HG03039 (cell line): Measurements from ENCODE around the gene LSM12.
"Not testable (repeated sequence)": the region's sequence is repeated elsewhere in the genome, so short reads cannot be mapped to it uniquely, and the experiment has no call there.

Experiments
- ATAC-seq: cut with Tn5 transposase; IDR thresholded peaks from one replicate; pipeline ENCODE4 v1.9.1; 2021; ENCODE audit warnings: mild to moderate bottlenecking, moderate library complexity; ENCODE audit not compliant: unreplicated experiment

LSM12 gene

DNA sequence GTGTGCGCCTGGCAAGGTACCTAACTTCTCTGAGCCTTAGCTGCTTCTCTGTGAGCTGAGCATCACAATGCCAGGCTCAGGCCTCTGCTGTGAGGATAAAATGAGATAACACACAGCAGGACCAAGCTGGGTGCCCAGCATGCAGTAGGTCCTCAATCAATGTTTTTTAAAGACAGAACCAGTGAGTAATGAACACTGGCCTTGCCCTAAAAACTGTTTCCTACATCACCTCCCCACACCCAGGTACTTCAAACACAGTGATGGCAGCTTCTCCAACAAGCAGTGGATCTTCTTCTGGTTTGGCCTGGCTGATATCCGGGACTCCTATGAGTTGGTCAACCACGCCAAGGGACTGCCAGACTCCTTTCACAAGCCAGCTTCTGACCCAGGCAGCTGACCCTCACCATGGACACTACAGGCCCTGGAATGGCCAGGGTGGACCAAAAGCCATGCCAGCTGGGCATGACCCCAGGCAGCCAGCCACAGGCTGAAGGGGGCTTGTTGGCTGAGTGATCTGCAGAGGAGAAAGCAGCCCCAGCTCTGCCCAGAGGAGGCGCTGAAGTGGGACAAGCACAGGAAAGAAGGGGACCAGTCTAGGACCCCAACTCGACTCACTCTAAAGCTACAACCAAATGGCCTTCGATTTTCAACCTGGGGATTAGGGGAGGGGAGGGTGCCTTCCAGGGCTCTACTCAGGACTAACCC lies 58.1 kb downstream of the LSM12 start:
- no peak for ATAC-seq

DNA sequence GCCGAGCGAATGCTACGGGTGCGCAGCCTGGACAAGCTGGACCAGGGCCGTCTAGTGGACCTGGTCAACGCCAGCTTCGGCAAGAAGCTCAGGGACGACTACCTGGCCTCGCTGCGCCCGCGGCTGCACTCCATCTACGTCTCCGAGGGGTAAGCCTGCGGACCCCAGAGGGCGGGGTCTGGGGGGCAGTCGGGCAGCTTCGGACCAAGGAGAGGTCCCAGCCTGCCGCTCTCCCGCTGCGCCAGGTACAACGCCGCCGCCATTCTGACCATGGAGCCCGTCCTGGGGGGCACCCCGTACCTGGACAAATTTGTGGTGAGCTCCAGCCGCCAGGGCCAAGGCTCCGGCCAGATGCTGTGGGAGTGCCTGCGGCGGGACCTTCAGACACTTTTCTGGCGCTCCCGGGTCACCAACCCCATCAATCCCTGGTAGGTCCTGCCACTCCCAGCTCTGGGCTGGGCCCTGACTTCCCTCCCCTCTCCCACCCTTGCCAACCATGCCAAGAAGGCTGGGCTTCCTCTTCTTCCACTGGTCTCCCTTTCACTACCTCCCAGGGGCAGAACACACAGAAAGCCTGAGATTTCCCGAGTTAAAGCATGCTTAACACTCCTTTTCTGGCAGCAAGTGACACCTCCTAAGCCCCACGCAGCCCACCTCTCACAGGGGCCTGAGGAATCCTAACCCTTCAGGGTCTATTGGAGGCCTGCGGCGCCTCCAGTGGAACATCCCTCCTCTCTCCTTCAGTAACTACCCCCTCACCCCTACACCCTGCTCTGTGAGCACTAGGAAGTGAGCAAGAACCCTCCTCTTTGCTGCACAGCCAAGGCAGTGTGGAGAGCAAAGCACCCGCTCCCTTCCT lies 58.9 kb downstream of the LSM12 start:
- no peak for ATAC-seq

DNA sequence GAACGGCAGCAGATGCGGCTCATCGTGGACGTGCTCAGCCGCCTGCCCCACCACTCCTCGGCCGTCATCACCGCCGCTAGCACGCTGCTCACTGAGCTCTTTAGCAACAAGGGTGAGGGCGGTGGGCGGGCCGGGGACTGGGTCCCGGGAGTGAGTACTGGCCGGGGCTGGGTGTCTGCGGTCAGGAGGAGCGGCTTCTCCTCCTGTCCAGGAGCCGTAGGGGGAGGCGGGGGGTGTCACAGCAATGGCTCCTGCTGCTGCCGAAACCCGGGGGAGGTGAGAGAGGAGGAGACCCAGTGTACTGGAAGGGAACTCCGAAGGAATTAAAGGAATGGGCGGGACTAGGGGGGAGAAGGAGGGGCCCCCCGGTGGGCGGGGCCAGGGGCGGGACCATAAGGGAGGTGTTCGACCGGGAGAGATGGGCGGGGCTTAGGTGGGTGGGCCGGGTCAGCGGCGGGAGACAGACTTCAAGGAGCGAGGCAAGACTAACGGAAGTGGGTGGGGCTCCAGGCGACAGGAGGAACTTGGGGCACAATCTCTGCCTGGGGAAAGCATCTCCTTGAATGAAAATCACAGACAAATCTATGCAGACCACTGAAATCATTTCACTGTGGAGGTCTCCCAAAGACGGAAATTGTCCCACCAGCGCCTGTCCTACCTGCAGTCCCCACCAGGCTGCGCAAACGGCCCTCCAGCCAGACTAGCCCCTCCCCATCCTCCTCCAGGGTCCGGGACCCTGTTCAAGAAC lies 59.7 kb downstream of the LSM12 start:
- peak; percentile 54 for ATAC-seq

DNA sequence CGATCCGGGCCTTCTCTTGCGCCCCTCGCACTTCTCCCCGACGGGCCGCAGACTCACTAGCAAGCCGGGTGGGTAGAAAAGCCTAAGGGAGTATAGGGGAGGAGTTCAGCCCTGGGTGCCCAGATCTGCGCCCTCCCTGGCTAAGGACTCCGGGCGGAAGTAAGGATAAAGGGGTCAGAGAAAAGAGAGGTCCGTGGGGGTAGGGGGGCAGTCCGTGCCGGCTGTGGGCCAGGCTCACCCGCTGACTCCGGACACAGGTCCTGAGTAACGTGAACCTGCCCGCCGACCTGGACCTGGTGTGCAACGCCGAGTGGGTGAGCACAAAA lies 60.2 kb downstream of the LSM12 start:
- no peak for ATAC-seq

DNA sequence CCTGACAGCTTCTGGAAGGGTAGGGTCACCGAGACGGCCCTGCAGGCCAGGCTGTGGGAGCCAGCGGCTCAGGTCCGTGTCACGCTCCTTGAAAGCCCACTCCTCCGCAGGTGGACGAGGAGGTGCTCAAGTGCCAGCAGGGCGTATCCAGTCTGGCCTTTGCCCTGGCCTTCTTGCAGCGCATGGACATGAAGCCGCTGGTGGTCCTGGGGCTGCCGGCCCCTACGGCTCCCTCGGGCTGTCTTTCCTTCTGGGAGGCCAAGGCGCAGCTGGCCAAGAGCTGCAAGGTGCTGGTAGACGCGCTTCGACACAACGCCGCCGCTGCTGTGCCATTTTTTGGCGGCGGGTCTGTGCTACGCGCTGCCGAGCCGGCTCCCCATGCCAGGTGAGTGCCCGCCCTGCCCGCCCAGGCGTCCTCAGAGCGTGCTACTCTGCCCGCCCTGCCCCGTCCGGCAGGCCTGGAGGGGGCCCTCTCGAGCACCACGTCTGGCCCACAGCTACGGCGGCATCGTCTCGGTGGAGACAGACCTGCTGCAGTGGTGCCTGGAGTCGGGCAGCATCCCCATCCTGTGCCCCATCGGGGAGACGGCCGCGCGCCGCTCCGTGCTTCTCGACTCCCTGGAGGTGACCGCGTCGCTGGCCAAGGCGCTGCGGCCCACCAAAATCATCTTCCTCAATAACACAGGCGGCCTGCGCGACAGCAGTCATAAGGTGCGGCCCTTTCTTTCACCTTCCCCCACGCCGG lies 60.8 kb downstream of the LSM12 start:
- peak; percentile 7 for ATAC-seq

DNA sequence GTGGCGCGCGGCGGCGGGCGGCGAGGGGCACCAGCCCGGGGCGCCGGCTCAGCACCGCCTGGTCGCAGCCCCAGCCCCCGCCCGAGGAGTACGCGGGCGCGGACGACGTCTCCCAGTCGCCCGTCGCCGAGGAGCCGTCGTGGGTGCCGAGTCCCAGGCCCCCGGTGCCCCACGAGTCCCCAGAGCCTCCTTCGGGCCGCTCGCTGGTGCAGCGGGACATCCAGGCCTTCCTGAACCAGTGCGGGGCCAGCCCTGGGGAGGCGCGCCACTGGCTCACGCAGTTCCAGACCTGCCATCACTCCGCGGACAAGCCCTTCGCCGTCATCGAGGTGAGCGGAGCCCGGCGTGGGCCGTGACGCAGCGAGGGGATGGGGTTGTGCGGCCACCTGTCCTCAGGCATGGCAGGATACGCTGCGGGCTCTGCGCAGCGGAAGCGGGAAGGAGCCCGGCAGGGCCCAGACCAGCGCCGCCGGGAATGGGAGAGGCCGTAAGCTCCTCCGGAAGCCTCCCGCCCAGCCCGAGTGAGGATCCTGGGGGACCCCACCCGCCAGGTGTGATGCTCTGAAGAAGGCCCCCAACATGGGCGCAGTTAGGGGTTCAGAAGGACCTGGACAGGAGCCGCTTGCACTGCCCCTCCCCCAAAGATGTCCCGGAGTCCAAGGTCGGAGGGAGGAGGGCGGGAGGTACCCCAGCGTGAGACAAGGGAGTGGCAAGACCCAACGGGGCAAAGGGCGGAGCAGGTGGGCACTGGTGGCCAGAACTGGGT lies 61.5 kb downstream of the LSM12 start:
- no peak for ATAC-seq

DNA sequence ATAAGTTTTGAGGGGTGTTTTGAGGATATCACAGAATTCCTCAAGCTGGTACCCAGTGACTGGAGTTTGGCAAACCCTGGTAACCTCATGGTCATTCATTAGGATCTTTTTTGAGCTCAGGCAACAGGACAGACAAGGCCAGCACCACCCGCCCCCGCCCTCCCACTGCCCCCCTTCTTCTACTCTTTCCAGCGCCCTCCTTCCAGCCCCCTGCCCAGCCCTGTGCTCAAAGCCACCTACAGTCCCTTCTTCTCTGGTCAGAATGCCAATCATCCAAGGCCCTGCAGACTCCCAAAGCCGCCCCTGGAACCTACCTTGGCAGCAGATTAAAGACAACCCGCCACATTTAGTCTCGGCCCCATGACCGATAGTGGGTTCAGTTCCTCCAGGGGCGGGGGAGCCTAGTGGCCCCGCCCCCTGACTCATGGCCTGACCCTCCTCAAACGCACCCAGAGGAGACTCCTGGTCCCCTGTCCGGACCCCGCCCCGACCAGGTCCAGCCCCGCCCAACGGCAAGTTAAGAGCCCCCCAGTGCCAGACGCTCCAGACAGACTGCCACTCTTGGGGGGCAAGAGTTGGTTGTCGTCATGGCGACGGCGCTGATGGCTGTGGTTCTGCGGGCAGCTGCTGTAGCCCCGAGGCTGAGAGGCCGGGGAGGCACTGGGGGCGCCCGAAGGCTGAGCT lies 62.3 kb downstream of the LSM12 start, which contains the start of gene NAGS:
TSS of gene NAGS (plus strand) at position 546 of the 684 bp plus-strand sequence. CDS start at position 588, 42 bp downstream.
- no peak for ATAC-seq

DNA sequence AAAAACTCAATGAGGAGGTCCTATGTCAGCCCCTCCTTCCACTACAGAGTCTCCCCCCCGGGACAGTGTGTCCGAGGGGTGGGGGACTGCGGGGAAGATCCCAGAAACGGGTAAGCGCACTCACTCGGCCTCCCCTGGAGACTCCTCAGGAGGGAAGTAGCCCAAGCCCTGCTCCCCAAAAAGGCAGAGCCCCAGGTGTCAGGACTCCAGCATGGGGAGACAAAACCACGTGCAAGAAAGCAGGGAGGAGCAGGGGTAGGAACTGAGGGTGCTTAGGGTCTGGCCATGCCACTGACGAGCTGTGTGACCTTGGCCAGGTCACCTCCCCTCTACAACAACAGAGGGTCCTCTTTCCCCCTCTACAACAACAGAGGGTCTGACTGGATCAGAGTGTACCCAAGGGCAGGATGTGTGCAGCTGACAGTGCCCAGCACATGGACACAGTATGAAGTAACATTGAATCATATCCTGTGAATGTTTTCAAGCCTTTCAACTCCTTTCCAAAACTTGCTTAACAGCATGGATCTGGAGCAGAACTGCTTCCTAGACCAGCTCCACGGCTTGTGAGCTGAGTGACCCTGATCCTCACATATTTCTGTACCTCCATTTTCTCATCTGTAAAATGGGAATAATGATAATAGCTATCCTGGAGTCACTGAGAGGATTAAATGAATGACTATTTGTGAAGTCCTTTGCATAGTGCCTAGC lies 64.2 kb downstream of the LSM12 start:
- no peak for ATAC-seq

DNA sequence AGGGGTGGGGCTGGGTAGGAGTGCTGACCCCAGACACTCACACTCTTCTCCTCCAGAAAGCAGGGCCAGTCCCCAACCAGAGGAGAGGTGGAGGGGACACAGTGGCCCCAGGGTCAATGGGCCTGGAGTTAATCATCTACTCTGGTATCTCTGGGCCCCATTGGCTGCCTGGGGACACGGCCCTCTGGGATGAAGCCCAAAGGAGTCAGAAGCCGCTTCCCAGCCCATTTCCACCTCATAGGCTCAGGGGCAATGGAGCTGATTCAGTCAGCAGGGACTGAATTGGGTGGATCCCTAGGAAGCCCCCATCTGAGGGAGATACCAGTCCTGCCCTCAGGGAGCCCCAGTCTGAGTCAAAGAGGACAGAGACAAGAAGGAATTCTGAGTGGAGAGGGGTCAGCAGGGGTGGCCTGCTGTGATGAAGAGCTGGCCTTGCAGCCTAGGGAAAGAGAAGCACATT lies 65.0 kb downstream of the LSM12 start:
- no peak for ATAC-seq

DNA sequence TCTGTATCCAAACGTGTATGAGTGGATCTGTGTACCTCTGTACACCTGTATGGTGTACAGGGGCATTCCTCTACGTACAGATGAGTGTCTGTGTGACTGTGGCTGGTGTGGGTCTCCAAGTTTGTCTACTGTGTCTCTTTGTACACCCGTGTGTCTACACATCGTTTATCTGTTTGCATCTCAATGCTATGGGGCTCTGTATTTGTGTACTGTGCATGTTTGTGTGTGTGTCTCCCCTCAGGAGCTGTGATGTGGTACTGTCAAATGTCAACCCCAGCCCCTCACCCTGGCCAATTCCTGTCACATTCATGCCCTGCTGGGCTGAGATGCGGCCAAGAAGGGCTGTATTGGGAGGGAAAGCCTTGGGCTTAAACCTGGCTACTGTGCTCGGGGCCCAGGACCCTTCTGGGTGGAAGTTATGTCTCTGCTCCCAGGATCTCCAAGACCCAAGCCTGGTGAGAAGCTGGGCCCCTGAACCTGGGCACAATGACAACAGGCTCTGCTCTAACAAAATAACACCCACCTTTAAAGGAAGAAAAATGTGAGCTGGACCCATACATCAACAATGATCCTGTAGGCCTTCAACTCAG lies 65.5 kb downstream of the LSM12 start:
- ATAC-seq, result no peak

DNA sequence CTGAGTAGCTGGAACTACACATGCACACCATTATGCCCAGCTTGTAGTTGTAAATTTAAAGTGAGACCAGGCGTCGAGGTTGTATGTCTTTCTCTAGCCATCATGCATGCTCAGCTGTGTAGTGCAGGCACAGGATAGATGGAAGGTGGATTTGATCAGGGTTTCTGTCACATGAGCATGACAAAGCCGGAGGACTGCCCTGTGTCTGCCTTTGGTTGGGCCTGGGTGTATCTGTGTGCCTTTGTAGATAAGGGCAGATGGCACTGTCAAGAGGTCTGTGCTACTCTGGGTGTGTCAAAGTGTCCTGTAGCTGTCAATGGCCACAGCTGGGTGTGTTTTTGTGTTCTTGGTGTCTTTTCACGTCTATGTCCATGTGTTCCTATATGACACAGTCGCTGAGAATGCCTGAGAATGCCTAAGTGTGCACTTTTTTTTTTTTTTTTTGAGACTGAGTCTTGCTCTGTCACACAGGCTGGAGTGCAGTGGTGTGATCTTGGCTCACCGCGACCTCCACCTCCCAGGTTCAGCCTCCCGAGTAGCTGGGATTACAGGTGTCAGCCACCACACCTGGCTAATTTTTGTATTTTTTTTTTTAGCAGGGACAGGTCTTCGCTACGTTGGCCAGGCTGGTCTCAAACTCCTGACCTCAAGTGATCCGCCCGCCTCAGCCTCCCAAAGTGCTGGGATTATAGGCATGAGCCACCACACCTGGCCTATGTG lies 66.2 kb downstream of the LSM12 start:
- ATAC-seq, result no peak

DNA sequence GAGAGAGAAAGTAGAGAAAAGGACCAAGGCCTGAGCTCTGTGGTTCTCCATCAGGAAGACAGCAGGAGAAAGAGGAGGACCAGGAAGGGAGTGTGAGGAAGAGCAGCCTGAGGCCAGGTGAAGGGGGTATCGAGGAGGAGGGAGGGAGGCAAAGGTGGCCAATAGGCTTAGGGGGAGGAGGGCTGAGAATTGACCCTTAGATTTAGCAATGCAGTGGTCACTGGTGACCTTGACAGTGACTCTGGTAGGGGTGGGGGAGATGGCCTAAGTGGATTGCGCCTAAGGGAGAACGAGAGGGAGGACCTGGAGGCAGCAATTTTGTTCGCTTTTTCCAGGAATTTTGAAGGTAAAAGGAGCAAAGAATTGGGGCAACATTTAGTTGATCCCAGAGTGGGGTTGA lies 67.4 kb downstream of the LSM12 start:
- no peak for ATAC-seq

DNA sequence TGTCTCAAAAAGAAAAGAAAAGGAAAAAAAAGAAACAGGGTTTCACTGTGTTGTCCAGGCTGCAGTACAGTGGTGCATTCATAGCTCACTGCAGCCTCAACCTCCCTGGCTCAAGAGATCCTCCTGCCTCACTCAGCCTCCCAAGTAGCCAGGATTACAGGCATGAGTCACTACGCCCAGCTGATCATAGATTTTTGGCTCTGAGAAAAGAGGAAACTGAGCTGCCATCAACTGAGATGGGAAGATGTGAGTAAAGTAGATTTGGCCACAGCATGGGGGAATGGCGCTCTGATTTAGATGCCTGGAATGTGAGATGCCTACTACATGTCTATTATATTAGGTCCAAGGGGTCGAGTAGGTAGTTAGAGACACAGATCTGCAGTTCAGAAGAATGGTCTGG lies 67.9 kb downstream of the LSM12 start:
- ATAC-seq, result no peak

DNA sequence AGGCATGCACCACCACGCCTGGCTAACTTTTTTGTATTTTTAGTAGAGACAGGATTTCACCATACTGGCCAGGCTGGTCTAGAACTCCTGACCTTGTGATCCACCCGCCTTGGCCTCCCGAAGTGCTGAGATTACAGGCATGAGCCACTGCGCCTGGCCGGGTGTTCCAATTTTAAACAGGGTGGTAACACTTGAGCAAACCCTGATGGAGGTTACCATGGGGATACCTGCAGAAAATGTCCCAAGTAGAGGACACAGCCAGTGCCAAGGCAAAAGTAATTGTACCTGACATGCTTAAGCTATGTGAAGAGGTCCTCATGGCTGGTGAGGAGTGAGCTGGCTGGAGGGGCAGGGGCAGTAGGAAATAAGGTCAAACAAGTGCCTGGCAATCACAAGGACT lies 69.3 kb downstream of the LSM12 start:
- not testable (repeated sequence) for ATAC-seq

DNA sequence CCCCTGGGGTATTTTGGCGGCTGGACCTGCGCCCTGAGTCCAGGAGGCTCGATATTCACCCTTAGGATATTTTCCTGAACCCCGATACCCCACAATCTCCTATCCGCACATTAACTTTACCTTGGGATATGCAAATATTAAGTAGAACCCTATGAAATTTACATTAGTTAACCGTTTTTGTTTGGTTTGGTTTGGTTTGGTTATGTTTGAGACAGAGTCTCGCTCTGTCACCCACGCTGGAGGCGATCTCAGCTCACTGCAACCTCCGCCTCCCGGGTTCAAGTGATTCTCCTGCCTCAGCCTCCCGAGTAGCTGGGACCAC lies 71.4 kb downstream of the LSM12 start:
- ATAC-seq, result no peak

DNA sequence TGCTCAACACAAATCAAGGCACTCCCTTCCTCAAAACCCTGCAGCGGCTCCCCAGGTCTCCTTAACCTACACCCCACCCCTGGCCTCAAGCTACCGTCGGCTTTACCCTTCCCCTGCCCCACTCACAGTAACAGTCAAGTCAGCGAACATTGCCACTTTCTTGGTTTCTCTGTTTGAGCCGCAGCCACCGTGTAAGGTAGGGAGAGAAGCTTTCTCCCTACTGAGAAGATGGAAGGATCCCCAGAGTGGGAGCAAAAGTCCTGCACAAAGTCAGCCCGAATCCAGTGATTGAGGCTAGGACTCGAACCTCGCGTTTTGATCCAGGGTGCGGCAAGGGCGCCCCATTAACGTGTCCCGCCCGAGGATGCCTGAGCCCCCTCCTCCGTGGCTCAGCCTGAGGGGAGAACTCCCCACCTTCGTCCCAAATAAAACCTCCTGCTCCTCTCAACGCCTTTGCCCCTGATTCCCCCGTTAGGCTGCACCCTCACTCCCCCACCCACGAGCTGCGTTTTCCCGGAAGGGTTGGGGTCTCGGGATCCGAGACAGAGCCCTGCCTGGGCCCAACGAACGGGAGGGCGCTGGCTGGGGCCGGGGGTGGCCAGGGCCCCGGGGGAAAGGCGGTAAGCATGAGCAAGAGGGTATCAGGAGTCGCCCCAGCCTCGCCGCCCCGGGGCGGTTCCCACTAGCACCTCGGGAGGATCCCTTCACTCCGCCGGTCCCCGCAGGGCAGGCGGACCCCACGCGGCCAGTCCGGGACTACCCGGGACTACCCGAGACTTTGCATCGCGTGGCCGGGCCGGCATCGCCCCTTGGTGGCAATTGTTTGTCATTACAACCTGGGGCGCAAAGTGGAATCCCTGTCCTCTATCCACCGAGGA lies 72.0 kb downstream of the LSM12 start:
- no peak for ATAC-seq

DNA sequence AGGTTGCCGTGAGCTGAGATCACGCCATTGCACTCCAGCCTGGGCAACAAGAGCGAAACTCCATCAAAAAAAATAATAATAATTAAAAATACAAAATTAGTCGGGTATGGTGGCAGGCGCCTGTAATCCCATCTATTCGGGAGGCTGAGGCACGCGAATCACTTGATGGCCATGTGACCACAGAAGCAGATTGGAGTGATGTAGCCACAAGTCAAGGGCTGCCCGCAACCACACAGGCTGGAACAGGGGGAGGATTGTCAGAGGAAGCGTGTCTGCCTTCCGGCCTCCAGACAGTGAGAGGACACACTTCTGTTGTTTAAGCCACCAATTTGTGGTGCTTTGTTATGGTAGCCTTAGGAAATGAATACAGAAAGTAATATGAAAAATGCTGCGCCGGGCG lies 73.8 kb downstream of the LSM12 start:
- ATAC-seq, result no peak
